Fibroblast of upper back skin (primary cell): ENCODE measurements around the gene CERCAM.

Experiments
- DNase-seq: peaks from one replicate; pipeline ENCODE4 v3.0.0-alpha.2; 2013

CERCAM gene

GRCh38 chr9:128470560-128470959, 49.9 kb downstream of the CERCAM start:
- DNase-seq, result peak; percentile 54

- no peak for DNase-seq
Measured at GRCh38 chr9:128473104-128473503, 52.4 kb downstream of the CERCAM start.

- no peak for DNase-seq
Measured at GRCh38 chr9:128475867-128476266, 55.2 kb downstream of the CERCAM start.

GRCh38 chr9:128479262-128479661, 58.6 kb downstream of the CERCAM start:
- DNase-seq, result no peak

DNA sequence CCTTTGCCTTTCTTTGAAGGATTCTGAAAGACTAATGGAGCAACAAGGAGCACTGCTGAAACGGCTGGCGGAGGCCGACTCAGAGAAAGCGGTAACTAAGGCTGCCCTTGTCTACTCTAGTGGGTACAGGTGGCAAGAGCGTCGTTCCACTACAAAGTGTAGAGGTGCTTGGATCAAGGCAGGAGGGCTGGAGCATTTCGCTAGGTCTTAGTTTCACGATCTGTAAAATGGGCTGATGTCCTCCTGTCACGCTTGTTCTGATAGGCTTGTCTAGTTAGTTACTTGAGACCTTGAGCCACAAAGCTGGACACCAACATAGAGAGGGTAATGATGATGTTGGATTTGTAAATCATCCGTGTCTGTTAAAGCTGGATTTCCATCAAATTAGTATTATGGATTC, 60.9 kb downstream of the CERCAM start:
- DNase-seq, result no peak

DNA sequence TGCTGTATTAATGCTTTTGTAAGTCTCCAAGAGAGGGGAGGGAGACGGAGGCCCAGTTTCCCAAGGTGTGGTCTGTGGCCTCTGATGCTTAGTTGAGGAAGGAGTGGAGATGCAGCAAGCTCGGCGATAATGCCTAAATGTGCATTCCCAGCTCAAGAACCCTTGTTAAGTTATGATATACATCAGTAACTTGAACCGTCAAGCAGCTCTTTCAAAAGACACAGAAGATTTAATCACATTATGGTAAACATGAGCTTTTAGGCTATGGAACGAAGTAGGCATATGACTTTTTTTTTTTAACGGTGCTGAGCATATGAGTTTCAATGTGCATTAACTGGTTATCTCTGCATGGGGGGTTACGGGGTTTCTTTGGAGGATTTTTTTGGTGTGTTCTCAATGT, 61.5 kb downstream of the CERCAM start:
- DNase-seq, result no peak

- no peak for DNase-seq
Measured at GRCh38 chr9:128484686-128485413, 64.2 kb downstream of the CERCAM start.

DNA sequence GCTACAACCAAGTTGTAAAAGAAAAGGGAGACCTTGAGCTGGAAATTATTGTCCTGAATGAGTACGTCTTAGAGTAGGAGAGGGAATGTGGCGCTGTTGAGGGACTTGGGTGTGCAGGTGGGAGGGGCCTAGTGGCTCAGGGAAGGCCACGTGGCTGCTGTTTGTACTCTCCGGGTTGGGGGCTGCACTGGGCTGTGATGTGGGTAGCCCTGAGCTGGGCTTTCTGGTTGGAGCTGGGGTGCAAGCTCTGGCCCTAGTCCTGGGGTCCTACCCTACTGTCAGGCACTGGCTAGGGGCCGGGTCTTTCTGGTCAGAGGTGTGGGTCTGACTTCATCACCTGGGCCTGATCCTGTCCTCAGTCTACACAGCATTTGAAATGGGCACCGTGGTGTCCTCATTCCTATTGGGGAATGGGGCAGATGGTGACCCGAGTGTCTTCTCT, 64.8 kb downstream of the CERCAM start:
- no peak for DNase-seq

GRCh38 chr9:128486201-128486600, 65.5 kb downstream of the CERCAM start:
- no peak for DNase-seq
